Measurements from ENCODE around the gene MAPK4. TPM values are rescaled to one million over a fixed set of nuclear protein-coding genes. Genes with fewer than 3 reads are reported as not detected.

Gene MAPK4
- total RNA-seq, 5 donors from 2014 or later (not counting 1 experiment from before 2014, with no cell fraction given) = 0.06 TPM; not detected in 4

- Mint-ChIP-seq H3K4me3 (no peak overlapping the region), H3K36me3 (no peaks in the 10 kb centered on the region), H3K27ac (no peak overlapping the region), H3K27me3 (no peaks in the 10 kb centered on the region), H3K9me3 (no peaks in the 10 kb centered on the region), H3K4me1 (no peaks in the 10 kb centered on the region)
- CTCF ChIA-PET = no interaction called here
- Histone ChIP-seq H3K27ac (ENCODE audit: low read length) (no peak overlapping the region), H3K36me3 (ENCODE audit: control insufficient read depth in 2 of 2, extremely low read depth in 1 of 2, insufficient read depth in 1 of 2, low read length in 1 of 2) (no peaks in the 10 kb centered on the region), H3K4me3 (ENCODE audit: control insufficient read depth in 1 of 2, extremely low read depth in 1 of 2, low read length in 1 of 2) (no peak overlapping the region), H3K9me3 (no peaks in the 10 kb centered on the region), H3K4me1 (ENCODE audit: control insufficient read depth in 1 of 2, extremely low read depth in 1 of 2, insufficient read depth in 2 of 2, low read length in 2 of 2) (no peaks in the 10 kb centered on the region), H3K27me3 (replicated peaks in 1 of 2; ENCODE audit: control insufficient read depth in 2 of 2, extremely low read depth in 1 of 2, insufficient read depth in 2 of 2, low read length in 1 of 2) (peaks cover 0 to 6% of the 10 kb centered on the region in 2 experiments)
- no peak for ATAC-seq (replicated peaks in 1 of 4)
- WGBS (ENCODE audit: insufficient coverage) = 84% methylated on average over 7 of the region's 7 CpGs
- POLR2A ChIA-PET = no interaction called here
- DNase-seq = no peak
Observed at GRCh38 chr18:50709193-50709592, 149.3 kb downstream of the MAPK4 start.

- Mint-ChIP-seq H3K27ac (no peak overlapping the region), H3K4me1 (no peaks in the 10 kb centered on the region), H3K36me3 (no peaks in the 10 kb centered on the region), H3K9me3 (peaks cover 4 to 8% (median 6%) of the 10 kb centered on the region in 3 donors), H3K4me3 (no peak overlapping the region), H3K27me3 (no peaks in the 10 kb centered on the region)
- no peak for DNase-seq
- Histone ChIP-seq H3K4me1 (ENCODE audit: control insufficient read depth in 1 of 2, extremely low read depth in 1 of 2, insufficient read depth in 2 of 2, low read length in 2 of 2) (no peaks in the 10 kb centered on the region), H3K27ac (ENCODE audit: low read length) (no peak overlapping the region), H3K27me3 (replicated peaks in 1 of 2; ENCODE audit: control insufficient read depth in 2 of 2, extremely low read depth in 1 of 2, insufficient read depth in 2 of 2, low read length in 1 of 2) (peaks cover 0 to 6% of the 10 kb centered on the region in 2 experiments), H3K9me3 (no peaks in the 10 kb centered on the region), H3K36me3 (ENCODE audit: control insufficient read depth in 2 of 2, extremely low read depth in 1 of 2, insufficient read depth in 1 of 2, low read length in 1 of 2) (no peaks in the 10 kb centered on the region), H3K4me3 (ENCODE audit: control insufficient read depth in 1 of 2, extremely low read depth in 1 of 2, low read length in 1 of 2) (no peak overlapping the region)
- ChIA-PET POLR2A (interaction anchor here in 1 of 2 donors (0.6 kb wide), 2 partner anchors 961 to 1026 kb away, joined by 3 to 6 read pairs; no protein-coding TSS in a partner anchor), CTCF (interaction anchor here in 1 of 2 donors (0.7 kb wide), 1 partner anchor 1425 kb away, joined by 4 read pairs; no protein-coding TSS in a partner anchor)
- 63% methylated on average over 5 of the region's 5 CpGs for WGBS (ENCODE audit: insufficient coverage)
- ATAC-seq (replicated peaks in 1 of 4) = no peak
Observed at GRCh38 chr18:50711386-50711785, 151.5 kb downstream of the MAPK4 start.

- WGBS (ENCODE audit: insufficient coverage) = 78% methylated on average over 7 of the region's 7 CpGs
- ChIA-PET CTCF (no interaction called here), POLR2A (no interaction called here)
- no peaks in the 10 kb centered on the region for H3K9me3 ChIP-seq
- no peaks in the 10 kb centered on the region for H3K4me1 Mint-ChIP-seq
- peaks cover 0 to 28% of the 10 kb centered on the region in 2 experiments for H3K27me3 ChIP-seq (replicated peaks in 1 of 2; ENCODE audit: control insufficient read depth in 2 of 2, extremely low read depth in 1 of 2, insufficient read depth in 2 of 2, low read length in 1 of 2)
- peaks cover 4 to 12% (median 10%) of the 10 kb centered on the region in 3 donors for H3K9me3 Mint-ChIP-seq
- DNase-seq = no peak
- ATAC-seq (replicated peaks in 1 of 4) = no peak
- H3K27ac ChIP-seq (ENCODE audit: low read length) = no peak overlapping the region
- H3K4me1 ChIP-seq (ENCODE audit: control insufficient read depth in 1 of 2, extremely low read depth in 1 of 2, insufficient read depth in 2 of 2, low read length in 2 of 2) = no peaks in the 10 kb centered on the region
- peaks cover 5 to 14% of the 10 kb centered on the region in 2 donors for H3K27me3 Mint-ChIP-seq
- H3K4me3 Mint-ChIP-seq = no peak overlapping the region
- H3K36me3 ChIP-seq (ENCODE audit: control insufficient read depth in 2 of 2, extremely low read depth in 1 of 2, insufficient read depth in 1 of 2, low read length in 1 of 2) = no peaks in the 10 kb centered on the region
- no peak overlapping the region for H3K4me3 ChIP-seq (ENCODE audit: control insufficient read depth in 1 of 2, extremely low read depth in 1 of 2, low read length in 1 of 2)
- H3K27ac Mint-ChIP-seq = no peak overlapping the region
- H3K36me3 Mint-ChIP-seq = no peaks in the 10 kb centered on the region
Observed at GRCh38 chr18:50715919-50716318, 156.0 kb downstream of the MAPK4 start.

- no peaks in the 10 kb centered on the region for H3K36me3 Mint-ChIP-seq
- H3K27me3 Mint-ChIP-seq = peaks cover 5 to 14% of the 10 kb centered on the region in 2 donors
- 83% methylated on average over 3 of the region's 4 CpGs for WGBS (ENCODE audit: insufficient coverage)
- no peak overlapping the region for H3K27ac Mint-ChIP-seq
- no peak overlapping the region for H3K4me3 Mint-ChIP-seq
- ATAC-seq (replicated peaks in 1 of 4) (no peak), DNase-seq (no peak)
- POLR2A ChIA-PET = no interaction called here
- H3K9me3 Mint-ChIP-seq = peaks cover 4 to 12% (median 10%) of the 10 kb centered on the region in 3 donors
- Histone ChIP-seq H3K27ac (ENCODE audit: low read length) (no peak overlapping the region), H3K9me3 (no peaks in the 10 kb centered on the region), H3K27me3 (replicated peaks in 1 of 2; ENCODE audit: control insufficient read depth in 2 of 2, extremely low read depth in 1 of 2, insufficient read depth in 2 of 2, low read length in 1 of 2) (peaks cover 0 to 25% of the 10 kb centered on the region in 2 experiments), H3K4me1 (ENCODE audit: control insufficient read depth in 1 of 2, extremely low read depth in 1 of 2, insufficient read depth in 2 of 2, low read length in 2 of 2) (no peaks in the 10 kb centered on the region), H3K4me3 (ENCODE audit: control insufficient read depth in 1 of 2, extremely low read depth in 1 of 2, low read length in 1 of 2) (no peak overlapping the region), H3K36me3 (ENCODE audit: control insufficient read depth in 2 of 2, extremely low read depth in 1 of 2, insufficient read depth in 1 of 2, low read length in 1 of 2) (no peaks in the 10 kb centered on the region)
- CTCF ChIA-PET = no interaction called here
- no peaks in the 10 kb centered on the region for H3K4me1 Mint-ChIP-seq
Observed at GRCh38 chr18:50716902-50717301, 157.0 kb downstream of the MAPK4 start.

- ChIA-PET CTCF (no interaction called here), POLR2A (no interaction called here)
- Histone ChIP-seq H3K4me3 (ENCODE audit: control insufficient read depth in 1 of 2, extremely low read depth in 1 of 2, low read length in 1 of 2) (no peak overlapping the region), H3K36me3 (ENCODE audit: control insufficient read depth in 2 of 2, extremely low read depth in 1 of 2, insufficient read depth in 1 of 2, low read length in 1 of 2) (no peaks in the 10 kb centered on the region), H3K4me1 (ENCODE audit: control insufficient read depth in 1 of 2, extremely low read depth in 1 of 2, insufficient read depth in 2 of 2, low read length in 2 of 2) (no peaks in the 10 kb centered on the region), H3K27ac (ENCODE audit: low read length) (no peak overlapping the region), H3K27me3 (replicated peaks in 1 of 2; ENCODE audit: control insufficient read depth in 2 of 2, extremely low read depth in 1 of 2, insufficient read depth in 2 of 2, low read length in 1 of 2) (peaks cover 0 to 22% of the 10 kb centered on the region in 2 experiments), H3K9me3 (no peaks in the 10 kb centered on the region)
- ATAC-seq (replicated peaks in 1 of 4) (no peak), DNase-seq (no peak)
- peaks cover 5 to 16% of the 10 kb centered on the region in 2 donors for H3K27me3 Mint-ChIP-seq
- H3K36me3 Mint-ChIP-seq = no peaks in the 10 kb centered on the region
- no peak overlapping the region for H3K27ac Mint-ChIP-seq
- H3K4me1 Mint-ChIP-seq = no peaks in the 10 kb centered on the region
- 100% methylated on average over 2 of the region's 2 CpGs for WGBS (ENCODE audit: insufficient coverage)
- H3K4me3 Mint-ChIP-seq = no peak overlapping the region
- H3K9me3 Mint-ChIP-seq = peaks cover 4 to 12% (median 10%) of the 10 kb centered on the region in 3 donors
Observed at GRCh38 chr18:50717563-50717962, 157.7 kb downstream of the MAPK4 start.

- H3K4me3 ChIP-seq (ENCODE audit: control insufficient read depth in 1 of 2, extremely low read depth in 1 of 2, low read length in 1 of 2) = no peak overlapping the region
- WGBS (ENCODE audit: insufficient coverage) = 80% methylated on average over 6 of the region's 11 CpGs
- H3K4me1 ChIP-seq (ENCODE audit: control insufficient read depth in 1 of 2, extremely low read depth in 1 of 2, insufficient read depth in 2 of 2, low read length in 2 of 2) = no peaks in the 10 kb centered on the region
- no peak for ATAC-seq (replicated peaks in 1 of 4)
- CTCF ChIA-PET = interaction anchor here in 1 of 2 donors (0.6 kb wide), 1 partner anchor 1757 kb away, joined by 4 read pairs; no protein-coding TSS in a partner anchor
- H3K4me3 Mint-ChIP-seq = no peak overlapping the region
- DNase-seq = no peak
- H3K27ac ChIP-seq (ENCODE audit: low read length) = no peak overlapping the region
- POLR2A ChIA-PET = no interaction called here
- H3K36me3 Mint-ChIP-seq = no peaks in the 10 kb centered on the region
- H3K9me3 Mint-ChIP-seq = peaks cover 4 to 12% (median 10%) of the 10 kb centered on the region in 3 donors
- no peaks in the 10 kb centered on the region for H3K9me3 ChIP-seq
- H3K27ac Mint-ChIP-seq = no peak overlapping the region
- peaks cover 0 to 22% of the 10 kb centered on the region in 2 experiments for H3K27me3 ChIP-seq (replicated peaks in 1 of 2; ENCODE audit: control insufficient read depth in 2 of 2, extremely low read depth in 1 of 2, insufficient read depth in 2 of 2, low read length in 1 of 2)
- no peaks in the 10 kb centered on the region for H3K36me3 ChIP-seq (ENCODE audit: control insufficient read depth in 2 of 2, extremely low read depth in 1 of 2, insufficient read depth in 1 of 2, low read length in 1 of 2)
- H3K27me3 Mint-ChIP-seq = peaks cover 5 to 20% of the 10 kb centered on the region in 2 donors
- no peaks in the 10 kb centered on the region for H3K4me1 Mint-ChIP-seq
Observed at GRCh38 chr18:50719471-50720324, 159.8 kb downstream of the MAPK4 start.
